DOHH2 (cell line): ENCODE data around the gene ACHE.

Experiments used
- H3F3A ChIP-seq: fragments of 200-600 bp; sonication (generic), shearing (Covaris generic); 2 replicates; pipeline ENCODE4 v1.6.0; 2016; ENCODE audit warnings: antibody characterized with exemption, mild to moderate bottlenecking; ENCODE audit not compliant: control insufficient read depth, insufficient read depth
- H3K27ac ChIP-seq: fragments of 200-600 bp; sonication (generic); 2 replicates; pipeline ENCODE4 v1.5.1; 2014; ENCODE audit warnings: low read depth, mild to moderate bottlenecking, low read length, moderate library complexity
- H3K27me3 ChIP-seq: fragments of 200-600 bp; sonication (generic); 2 replicates; pipeline ENCODE4 v1.6.1; 2014; ENCODE audit warnings: mild to moderate bottlenecking, low read length, mixed read lengths; ENCODE audit not compliant: control insufficient read depth
- H3K36me3 ChIP-seq: fragments of 200-600 bp; sonication (generic); 2 replicates; pipeline ENCODE4 v1.6.1; 2014; ENCODE audit warnings: mild to moderate bottlenecking, low read length, moderate library complexity, mixed read lengths; ENCODE audit not compliant: control insufficient read depth
- H3K4me1 ChIP-seq: fragments of 200-600 bp; sonication (generic); 2 replicates; pipeline ENCODE4 v1.6.1; 2014; ENCODE audit warnings: mild to moderate bottlenecking, low read length, mixed read lengths; ENCODE audit not compliant: control insufficient read depth
- H3K4me2 ChIP-seq: fragments of 200-600 bp; sonication (generic); 2 replicates; pipeline ENCODE4 v1.6.0; 2014; ENCODE audit warnings: mild to moderate bottlenecking, low read length, moderate library complexity
- H3K4me3 ChIP-seq: fragments of 200-600 bp; sonication (generic); 2 replicates; pipeline ENCODE4 v1.5.1; 2014; ENCODE audit warnings: mild to moderate bottlenecking, low read length, mixed read lengths
- H3K79me2 ChIP-seq: fragments of 200-600 bp; sonication (generic); 2 replicates; pipeline ENCODE4 v1.6.1; 2014; ENCODE audit warnings: mild to moderate bottlenecking, low read length, mixed read lengths; ENCODE audit not compliant: control insufficient read depth
- H3K9me2 ChIP-seq: fragments of 200-600 bp; sonication (generic); replicated peaks from 2 replicates; pipeline ENCODE4 v1.6.1; 2014; ENCODE audit warnings: mild to moderate bottlenecking, low read length, mixed read lengths; ENCODE audit not compliant: control insufficient read depth
- H3K9me3 ChIP-seq: fragments of 200-600 bp; sonication (generic); 2 replicates; pipeline ENCODE4 v1.6.1; 2014; ENCODE audit warnings: antibody characterized with exemption, low read length, mixed read lengths; ENCODE audit not compliant: control insufficient read depth, insufficient read depth
- H4K20me1 ChIP-seq: fragments of 200-600 bp; sonication (generic); 2 replicates; pipeline ENCODE4 v1.6.0; 2014; ENCODE audit warnings: low read depth, mild to moderate bottlenecking, antibody characterized with exemption, low read length, moderate library complexity; ENCODE audit not compliant: control insufficient read depth, insufficient read depth
- CTCF ChIP-seq: fragments of 200-600 bp; sonication (generic); IDR thresholded peaks from one replicate; pipeline ENCODE4 v1.5.1; 2014; ENCODE audit warnings: antibody characterized with exemption, mild to moderate bottlenecking, low read depth, low read length; ENCODE audit not compliant: poor library complexity, severe bottlenecking
- EZH2phosphoT487 ChIP-seq: fragments of 200-600 bp; sonication (generic); IDR thresholded peaks from 2 replicates; pipeline ENCODE4 v1.6.1; 2017; ENCODE audit warnings: borderline replicate concordance, mild to moderate bottlenecking, antibody characterized with exemption, low read length, moderate library complexity, mixed read lengths

The ACHE gene

DNA sequence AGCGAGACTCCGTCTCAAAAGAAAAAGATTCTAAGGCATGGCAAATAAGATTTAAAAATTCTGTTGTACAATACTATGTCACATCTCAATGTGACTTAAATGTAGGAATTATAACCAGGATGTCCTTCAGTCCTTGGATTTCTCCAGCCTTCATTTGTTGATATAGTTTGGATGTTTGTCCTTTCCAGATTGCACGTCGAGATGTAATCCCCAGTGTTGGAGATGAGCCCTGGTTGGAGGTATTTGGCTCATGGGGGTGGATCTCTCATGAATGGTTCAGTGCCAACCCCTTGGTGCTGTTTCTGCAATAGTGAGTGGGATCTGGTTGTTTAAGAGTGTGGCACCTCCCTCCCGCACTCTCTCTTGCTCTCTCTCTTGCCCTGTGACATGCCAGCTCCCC is 12.8 kb upstream of the ACHE start:
- Histone ChIP-seq H3K36me3 (no peaks in the 10 kb centered on the region), H3F3A (0 out of 2 replicates have a peak, but pooled peaks cover 2% of the 10 kb centered on the region), H3K79me2 (no peaks in the 10 kb centered on the region), H3K4me2 (no peak overlapping the region), H3K27ac (no peak overlapping the region), H3K4me3 (no peak overlapping the region), H3K4me1 (peaks cover 4% of the 10 kb centered on the region), H3K9me3 (no peaks in the 10 kb centered on the region), H3K27me3 (no peaks in the 10 kb centered on the region), H3K9me2 (no peaks in the 10 kb centered on the region), H4K20me1 (no peaks in the 10 kb centered on the region)
- TF ChIP-seq CTCF (no peak), EZH2phosphoT487 (no peak)

DNA sequence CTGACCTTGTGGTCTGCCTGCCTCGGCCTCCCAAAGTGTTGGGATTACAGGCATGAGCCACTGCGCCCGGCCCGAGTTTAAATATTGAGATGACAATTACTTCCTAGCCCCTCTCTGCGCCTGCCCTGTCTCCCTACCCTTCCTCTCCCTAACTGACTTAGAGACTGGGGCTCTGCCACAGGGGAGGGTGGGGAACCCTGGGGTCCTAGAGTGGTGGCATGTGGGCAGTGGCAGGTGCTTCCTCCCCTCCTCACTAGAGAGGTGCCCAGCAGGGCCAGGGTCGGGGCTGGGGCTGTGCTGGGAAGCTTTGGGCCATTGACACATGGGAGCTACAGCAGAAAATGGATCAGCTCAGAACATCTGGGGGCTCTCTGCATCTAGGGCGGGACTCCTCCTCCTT is 7.0 kb upstream of the ACHE start:
- Histone ChIP-seq H3K27me3 (peaks cover 10% of the 10 kb centered on the region; the same call in 1 of the 2 replicates), H3K4me1 (no peaks in the 10 kb centered on the region), H4K20me1 (no peaks in the 10 kb centered on the region), H3K79me2 (no peaks in the 10 kb centered on the region), H3K4me2 (no peak overlapping the region), H3K9me2 (no peaks in the 10 kb centered on the region), H3K27ac (no peak overlapping the region), H3K4me3 (no peak overlapping the region), H3K36me3 (no peaks in the 10 kb centered on the region), H3K9me3 (no peaks in the 10 kb centered on the region), H3F3A (no peaks in the 10 kb centered on the region)
- no peak for TF ChIP-seq EZH2phosphoT487
- no peak for TF ChIP-seq CTCF

GRCh38 chr7:100901921-100902332 is 6.2 kb upstream of the ACHE start:
- peaks cover 14% of the 10 kb centered on the region; the same call in 1 of the 2 replicates for H3K27me3 ChIP-seq
- H3K36me3 ChIP-seq = no peaks in the 10 kb centered on the region
- H4K20me1 ChIP-seq = no peaks in the 10 kb centered on the region
- no peaks in the 10 kb centered on the region for H3K4me1 ChIP-seq
- H3K9me2 ChIP-seq = no peaks in the 10 kb centered on the region
- H3K4me2 ChIP-seq = no peak overlapping the region
- no peak overlapping the region for H3K4me3 ChIP-seq
- H3K9me3 ChIP-seq = no peaks in the 10 kb centered on the region
- no peak overlapping the region for H3K27ac ChIP-seq
- TF ChIP-seq CTCF (no peak), EZH2phosphoT487 (no peak)
- no peaks in the 10 kb centered on the region for H3K79me2 ChIP-seq
- H3F3A ChIP-seq = no peaks in the 10 kb centered on the region
